ENCODE results near the gene CCDC181.
A peak's percentile ranks its signal among the peaks of the same experiment; 100 is the strongest.
"Not testable (repeated sequence)": the region's sequence is repeated elsewhere in the genome, so short reads cannot be mapped to it uniquely, and the experiment has no call there.

The CCDC181 gene

GRCh38 chr1:169427081-169427641, at the start of gene CCDC181:
Gene CCDC181, minus strand, starts transcription at chr1:169427474. Its CDS starts 2,547 bp downstream, at chr1:169424927.
- DNase-seq (ENCODE audit: low read depth) = peak; percentile 26

DNA sequence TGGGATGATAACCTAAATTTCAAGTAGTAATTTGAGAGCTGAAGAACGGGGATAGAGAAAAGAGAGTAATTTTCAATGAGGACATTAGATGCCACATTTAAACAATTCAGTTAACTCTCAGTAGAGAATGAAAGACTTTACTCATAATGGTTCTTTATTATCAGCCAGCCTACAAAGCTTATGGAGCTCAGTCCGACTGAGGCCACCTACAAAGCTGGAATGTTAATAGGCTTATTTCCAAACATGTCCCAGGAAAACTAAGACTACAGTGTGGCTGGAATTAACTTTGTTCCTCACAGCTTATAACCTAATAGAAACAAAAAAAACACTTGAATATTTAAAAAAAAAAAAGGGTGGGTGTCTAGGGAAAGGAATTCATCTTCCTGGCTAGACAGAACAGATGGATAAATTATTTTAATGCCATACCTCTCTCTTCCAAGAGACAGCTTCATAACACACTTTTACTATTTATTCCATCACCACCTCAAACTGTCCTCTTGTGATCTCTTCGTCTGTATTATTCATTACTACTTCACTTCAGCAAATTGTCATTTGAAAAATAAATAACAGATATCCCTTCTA, 48.6 kb upstream of the CCDC181 start:
- no peak for DNase-seq (ENCODE audit: low read depth)

DNA sequence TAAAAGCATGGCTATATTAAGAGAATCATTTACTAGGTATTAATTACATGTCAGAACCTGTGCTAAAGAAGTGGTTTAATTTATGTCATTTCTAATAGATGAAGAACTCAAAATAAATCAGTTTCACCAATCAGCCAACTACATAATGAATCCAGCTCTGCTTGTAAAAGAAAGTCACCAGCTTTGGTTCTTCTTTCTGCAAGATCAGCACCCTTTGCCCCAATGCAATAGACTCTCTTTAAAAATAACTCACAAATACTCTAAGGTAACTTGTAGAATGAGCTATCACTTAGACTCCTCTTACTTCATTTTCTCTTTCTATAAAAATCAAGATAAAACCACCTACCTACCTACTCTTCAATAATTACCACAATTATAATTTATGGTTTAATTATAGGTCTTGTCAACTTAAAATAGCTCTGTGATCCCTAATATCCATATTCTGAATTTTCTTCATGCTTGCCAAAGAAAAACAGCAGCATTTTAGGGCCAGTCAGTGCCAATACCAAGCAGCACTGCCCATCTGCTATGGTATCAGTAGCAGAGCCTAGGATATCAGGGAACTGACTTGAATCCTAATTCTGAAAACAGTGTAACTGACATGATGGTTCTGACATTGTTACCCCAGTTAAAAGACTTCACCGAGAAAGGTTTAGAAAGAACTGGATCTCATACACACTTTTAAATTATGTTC, 47.2 kb upstream of the CCDC181 start:
- no peak for DNase-seq (ENCODE audit: low read depth)

- no peak for DNase-seq (ENCODE audit: low read depth)
Observed at GRCh38 chr1:169473347-169473746, 46.1 kb upstream of the CCDC181 start.

DNA sequence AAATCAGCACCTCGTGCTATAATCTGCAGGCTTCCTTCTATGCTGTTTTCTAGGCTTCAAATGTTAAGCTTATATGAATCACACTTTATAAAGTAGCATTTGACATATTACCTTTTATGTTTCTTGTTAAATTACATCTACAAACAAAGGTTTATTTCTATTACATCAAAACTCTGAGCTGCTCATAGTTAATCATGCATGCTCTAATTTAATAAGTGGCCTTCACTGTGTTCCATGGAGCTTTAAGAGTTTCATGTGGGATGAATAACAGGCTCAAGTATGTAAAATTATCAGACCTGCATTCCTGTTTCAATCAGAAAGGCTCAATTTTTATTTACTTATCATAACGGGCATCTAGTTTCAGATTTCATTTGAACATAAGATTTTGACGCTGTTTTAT, 45.5 kb upstream of the CCDC181 start:
- DNase-seq (ENCODE audit: low read depth) = no peak

- no peak for DNase-seq (ENCODE audit: low read depth)
Observed at GRCh38 chr1:169468982-169469381, 41.7 kb upstream of the CCDC181 start.

GRCh38 chr1:169466259-169467230, 39.3 kb upstream of the CCDC181 start:
- DNase-seq (ENCODE audit: low read depth) = peak; percentile 32

DNA sequence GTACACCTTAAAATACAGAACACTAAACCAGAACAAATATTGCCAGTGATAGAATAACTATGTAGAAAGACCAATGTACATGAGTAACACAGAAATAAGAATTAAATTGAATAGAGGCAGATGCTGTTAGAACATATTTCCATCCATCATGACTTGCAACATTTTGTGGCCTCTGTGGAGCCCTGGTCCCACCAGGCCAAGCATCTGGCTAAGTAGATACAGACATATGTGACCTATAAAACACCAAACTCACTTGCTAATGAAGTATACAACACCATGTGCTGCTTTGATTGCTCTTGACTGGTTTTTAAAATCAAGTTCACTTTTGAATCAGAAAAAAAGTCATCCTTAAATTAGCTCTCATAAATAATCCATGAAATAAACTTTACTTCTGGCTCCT, 38.0 kb upstream of the CCDC181 start:
- DNase-seq (ENCODE audit: low read depth) = no peak

- no peak for DNase-seq (ENCODE audit: low read depth)
Observed at GRCh38 chr1:169462385-169462784, 35.1 kb upstream of the CCDC181 start.

- no peak for DNase-seq (ENCODE audit: low read depth)
Observed at GRCh38 chr1:169461390-169462000, 34.2 kb upstream of the CCDC181 start.

DNA sequence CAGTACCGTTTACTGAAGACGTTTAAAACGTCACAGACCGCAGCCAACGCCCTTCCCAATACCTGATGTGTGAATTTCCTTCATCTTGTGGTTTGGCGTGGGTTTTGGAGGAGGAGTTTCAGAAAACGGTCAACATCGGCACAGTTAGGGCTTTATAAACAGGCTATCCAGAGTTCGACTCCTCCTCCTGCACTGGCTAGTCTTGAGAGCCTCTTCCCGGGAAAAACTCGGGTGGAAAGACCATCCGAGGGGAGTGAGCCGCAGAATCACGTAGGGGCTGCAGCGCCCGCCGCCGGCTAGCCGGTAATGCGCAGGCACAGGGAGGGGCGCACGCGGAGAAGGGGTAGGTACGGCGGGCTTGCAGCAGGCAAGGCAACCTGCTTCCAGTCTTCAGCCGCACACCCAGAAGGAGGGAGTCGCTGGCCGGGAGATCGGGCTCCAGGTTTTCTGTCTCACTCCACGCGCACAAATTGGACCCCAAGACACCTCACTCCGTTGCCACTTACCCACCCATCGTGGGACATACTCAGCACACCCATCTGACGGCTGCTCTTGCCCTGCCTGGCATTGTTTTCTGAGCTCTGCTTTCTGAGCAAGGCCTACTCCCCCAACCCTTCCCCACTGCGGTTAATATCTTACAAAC, 33.0 kb upstream of the CCDC181 start:
- no peak for DNase-seq (ENCODE audit: low read depth)

- no peak for DNase-seq (ENCODE audit: low read depth)
Observed at GRCh38 chr1:169457443-169457842, 30.2 kb upstream of the CCDC181 start.

- DNase-seq (ENCODE audit: low read depth) = no peak
Observed at GRCh38 chr1:169456029-169456428, 28.8 kb upstream of the CCDC181 start.

DNA sequence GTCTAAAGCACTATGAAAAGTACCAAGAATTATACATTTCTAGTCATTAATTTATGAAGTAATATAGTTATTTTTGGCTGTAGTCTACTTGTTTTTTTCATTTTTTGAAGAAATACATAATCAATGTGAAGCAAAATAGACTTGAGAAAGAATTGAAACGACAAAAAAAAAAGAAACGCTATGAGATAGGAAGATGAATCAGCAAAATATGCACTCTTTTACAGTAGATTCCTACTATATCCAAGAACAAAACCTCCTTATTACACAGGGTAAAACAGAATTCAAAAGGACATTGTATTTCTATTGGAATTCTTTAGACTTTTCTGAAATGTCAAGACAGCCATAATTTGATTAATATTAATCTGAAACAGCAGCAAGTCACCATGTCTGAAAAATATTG, 25.6 kb upstream of the CCDC181 start:
- no peak for DNase-seq (ENCODE audit: low read depth)

DNA sequence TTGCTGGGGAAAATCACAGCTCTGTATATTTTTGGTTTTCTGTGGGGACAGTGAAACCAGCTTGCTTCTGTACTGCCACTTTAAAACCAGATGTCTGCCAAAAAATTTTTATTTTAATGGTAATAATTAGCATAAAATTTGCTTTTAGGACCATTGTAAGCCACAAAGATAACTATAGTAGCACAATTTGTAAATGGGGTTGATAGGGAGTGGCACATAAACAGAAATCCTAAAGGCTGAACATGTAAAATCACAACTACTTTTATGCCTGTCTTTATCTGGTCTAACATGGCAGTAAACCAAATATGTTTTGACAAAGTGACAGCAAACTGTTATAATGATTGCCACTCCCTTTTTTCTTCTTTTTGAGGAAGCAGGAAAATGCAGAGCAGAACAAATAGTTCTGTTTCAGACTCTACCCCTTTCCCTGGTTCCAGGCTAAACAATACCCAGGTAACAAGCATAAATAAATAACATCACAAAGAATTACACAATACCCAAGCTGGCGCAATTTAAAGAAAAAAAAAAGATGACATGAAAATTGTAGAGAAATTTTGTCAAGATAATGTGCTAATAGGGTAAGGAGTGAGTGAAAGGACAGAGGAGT, 24.0 kb upstream of the CCDC181 start:
- no peak for DNase-seq (ENCODE audit: low read depth)

- no peak for DNase-seq (ENCODE audit: low read depth)
Observed at GRCh38 chr1:169443923-169444322, 16.6 kb upstream of the CCDC181 start.

DNA sequence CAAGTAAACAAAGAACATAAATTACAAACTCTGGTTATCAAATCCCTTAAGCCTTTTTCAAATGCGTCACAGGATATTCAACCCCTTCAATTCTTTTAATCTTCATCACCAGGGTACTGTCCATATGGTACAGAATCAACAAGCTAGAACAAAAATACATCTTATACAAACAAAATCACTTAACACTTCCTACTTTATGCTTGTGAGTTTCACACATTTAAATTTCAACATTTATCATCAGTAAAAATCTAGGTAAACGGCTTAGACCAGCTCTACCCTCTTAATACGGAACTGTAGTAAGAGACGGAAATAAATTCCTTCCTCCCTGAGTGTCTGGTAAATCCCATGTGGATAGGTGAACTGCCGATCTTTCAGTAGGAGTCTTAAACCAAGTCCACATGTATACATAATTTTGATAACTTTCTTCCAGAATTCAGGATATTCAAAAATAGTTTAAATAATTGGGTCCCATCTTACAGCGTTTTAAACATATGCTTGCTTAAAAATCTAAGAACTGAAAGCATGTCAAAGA, 1.0 kb downstream of the CCDC181 start:
- no peak for DNase-seq (ENCODE audit: low read depth)

- DNase-seq (ENCODE audit: low read depth) = no peak
Observed at GRCh38 chr1:169421309-169421708, 6.0 kb downstream of the CCDC181 start.

DNA sequence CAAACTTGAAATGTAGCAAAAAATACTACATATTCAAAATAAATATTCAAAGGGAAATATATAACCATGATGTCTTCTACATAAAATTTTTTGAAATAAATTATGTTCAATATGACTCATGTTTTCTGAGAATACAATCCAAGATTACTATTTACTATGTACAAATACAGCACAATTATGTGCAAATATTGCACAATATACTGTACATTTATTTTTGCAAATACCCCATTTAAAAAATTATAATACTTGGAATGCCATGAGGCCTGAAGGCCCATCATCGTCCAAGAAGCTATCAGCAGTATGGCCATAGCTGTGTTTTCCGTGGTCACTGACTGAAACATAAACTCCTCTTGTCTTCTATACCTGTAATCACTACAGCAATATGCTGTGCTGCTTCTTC, 12.3 kb downstream of the CCDC181 start:
- DNase-seq (ENCODE audit: low read depth) = no peak

DNA sequence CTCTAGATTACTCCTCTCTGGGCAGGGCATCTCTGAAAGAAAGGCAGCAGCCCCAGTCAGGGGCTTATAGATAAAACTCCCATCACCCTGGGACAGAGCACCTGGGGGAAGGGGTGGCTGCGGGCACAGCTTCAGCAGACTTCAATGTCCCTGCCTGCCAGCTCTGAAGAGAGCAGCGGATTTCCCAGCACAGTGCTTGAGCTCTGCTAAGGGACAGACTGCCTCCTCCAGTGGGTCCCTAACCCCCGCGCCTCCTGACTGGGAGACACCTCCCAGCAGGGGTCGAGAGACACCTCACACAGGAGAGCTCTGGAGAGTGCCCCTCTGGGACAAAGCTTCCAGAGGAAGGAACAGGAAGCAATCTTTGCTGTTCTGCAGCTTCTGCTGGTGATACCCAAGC, 18.9 kb downstream of the CCDC181 start:
- not testable (repeated sequence) for DNase-seq (ENCODE audit: low read depth)

- DNase-seq (ENCODE audit: low read depth) = not testable (repeated sequence)
Observed at GRCh38 chr1:169402578-169402977, 24.7 kb downstream of the CCDC181 start.

Data from fibroblast of gingiva (primary cell).